ENCODE data around the gene VPS13D.
"Not testable (repeated sequence)": the region's sequence is repeated elsewhere in the genome, so short reads cannot be mapped to it uniquely, and the experiment has no call there.

VPS13D gene

GRCh38 chr1:12200208-12200607 is 29.6 kb upstream of the VPS13D start:
- DNase-seq (ENCODE audit: low read depth in 3 of 3, low spot score in 1 of 3): no peak

GRCh38 chr1:12201352-12202189 is 28.3 kb upstream of the VPS13D start:
- DNase-seq (ENCODE audit: low read depth in 3 of 3, low spot score in 1 of 3): no peak

- no peak for DNase-seq (ENCODE audit: low read depth in 3 of 3, low spot score in 1 of 3)
Observed at GRCh38 chr1:12202190-12202497, 27.7 kb upstream of the VPS13D start.

- no peak for DNase-seq (ENCODE audit: low read depth in 3 of 3, low spot score in 1 of 3)
Observed at GRCh38 chr1:12202577-12202976, 27.3 kb upstream of the VPS13D start.

- no peak for DNase-seq (ENCODE audit: low read depth in 3 of 3, low spot score in 1 of 3)
Observed at GRCh38 chr1:12203216-12204007, 26.4 kb upstream of the VPS13D start.

GRCh38 chr1:12204140-12204539 is 25.7 kb upstream of the VPS13D start:
- peak in 1 of 3 donors; percentile 22 for DNase-seq (ENCODE audit: low read depth in 3 of 3, low spot score in 1 of 3)

GRCh38 chr1:12204754-12205658 is 24.8 kb upstream of the VPS13D start:
- DNase-seq (ENCODE audit: low read depth in 3 of 3, low spot score in 1 of 3): no peak

- no peak for DNase-seq (ENCODE audit: low read depth in 3 of 3, low spot score in 1 of 3)
Observed at GRCh38 chr1:12206238-12206637, 23.6 kb upstream of the VPS13D start.

GRCh38 chr1:12206792-12207424 is 22.9 kb upstream of the VPS13D start:
- DNase-seq (ENCODE audit: low read depth in 3 of 3, low spot score in 1 of 3): no peak

- no peak for DNase-seq (ENCODE audit: low read depth in 3 of 3, low spot score in 1 of 3)
Observed at GRCh38 chr1:12208271-12208670, 21.6 kb upstream of the VPS13D start.

- DNase-seq (ENCODE audit: low read depth in 3 of 3, low spot score in 1 of 3): peak; percentile 59 to 91 (median 73)
Observed at GRCh38 chr1:12208764-12209494, 20.9 kb upstream of the VPS13D start.

- no peak for DNase-seq (ENCODE audit: low read depth in 3 of 3, low spot score in 1 of 3)
Observed at GRCh38 chr1:12209495-12209832, 20.4 kb upstream of the VPS13D start.

GRCh38 chr1:12215118-12215961 is 14.5 kb upstream of the VPS13D start:
- DNase-seq (ENCODE audit: low read depth in 3 of 3, low spot score in 1 of 3): no peak

GRCh38 chr1:12219800-12220199 is 10.0 kb upstream of the VPS13D start:
- DNase-seq (ENCODE audit: low read depth in 3 of 3, low spot score in 1 of 3): no peak

- DNase-seq (ENCODE audit: low read depth in 3 of 3, low spot score in 1 of 3): no peak
Observed at GRCh38 chr1:12220890-12221289, 8.9 kb upstream of the VPS13D start.

- not testable (repeated sequence) for DNase-seq (ENCODE audit: low read depth in 3 of 3, low spot score in 1 of 3)
Observed at GRCh38 chr1:12222700-12223099, 7.1 kb upstream of the VPS13D start.

- DNase-seq (ENCODE audit: low read depth in 3 of 3, low spot score in 1 of 3): not testable (repeated sequence)
Observed at GRCh38 chr1:12224092-12224491, 5.7 kb upstream of the VPS13D start.

- no peak for DNase-seq (ENCODE audit: low read depth in 3 of 3, low spot score in 1 of 3)
Observed at GRCh38 chr1:12228979-12229378, 851 bp upstream of the VPS13D start.

- no peak for DNase-seq (ENCODE audit: low read depth in 3 of 3, low spot score in 1 of 3)
Observed at GRCh38 chr1:12229386-12229834, 420 bp upstream of the VPS13D start.
